ENCODE measurements around the gene LRRC9.

The LRRC9 gene

GRCh38 chr14:59919570-59920377 is at the start of gene LRRC9:
TSS of gene LRRC9 (plus strand) at chr14:59920144.
- peak within 1 kb of the TSS; percentile 59 for H3K4me3 ChIP-seq (ENCODE audit: low read depth, low read length)
- in situ Hi-C loops (cut with HindIII; ENCODE audit: low sequenced_read_pairs), result no loop called here
- TF ChIP-seq CTCF (IDR thresholded peaks at IDR 0.05; ENCODE audit: low read depth, low read length, missing control alignments), result no peak
- peak; percentile 34 for DNase-seq (ENCODE audit: low read depth)

- no peak for DNase-seq (ENCODE audit: low read depth)
- in situ Hi-C loops (cut with HindIII; ENCODE audit: low sequenced_read_pairs), result no loop called here
- TF ChIP-seq CTCF (IDR thresholded peaks at IDR 0.05; ENCODE audit: low read depth, low read length, missing control alignments), result no peak
- peak within 1 kb of the TSS; percentile 53 for H3K4me3 ChIP-seq (ENCODE audit: low read depth, low read length)
These were observed 49.4 kb upstream of the LRRC9 start, which contains the start of gene RTN1 for GRCh38 chr14:59870277-59871165. TSS of gene RTN1 (minus strand) at chr14:59870776. CDS start at chr14:59870630, 146 bp downstream.

GRCh38 chr14:59871166-59871495 is 48.8 kb upstream of the LRRC9 start:
- in situ Hi-C loops (cut with HindIII; ENCODE audit: low sequenced_read_pairs), result no loop called here
- DNase-seq (ENCODE audit: low read depth), result no peak
- TF ChIP-seq CTCF (IDR thresholded peaks at IDR 0.05; ENCODE audit: low read depth, low read length, missing control alignments), result no peak
- peak overlapping the region; percentile 53 for H3K4me3 ChIP-seq (ENCODE audit: low read depth, low read length)

GRCh38 chr14:59882957-59883356 is 37.0 kb upstream of the LRRC9 start:
- no peak for DNase-seq (ENCODE audit: low read depth)
- H3K4me3 ChIP-seq (ENCODE audit: low read depth, low read length), result no peak overlapping the region
- peak; percentile 37 for TF ChIP-seq CTCF (IDR thresholded peaks at IDR 0.05; ENCODE audit: low read depth, low read length, missing control alignments)
- in situ Hi-C loops (cut with HindIII; ENCODE audit: low sequenced_read_pairs), result no loop called here

- in situ Hi-C loops (cut with HindIII; ENCODE audit: low sequenced_read_pairs), result no loop called here
- H3K4me3 ChIP-seq (ENCODE audit: low read depth, low read length), result no peak overlapping the region
- no peak for TF ChIP-seq CTCF (IDR thresholded peaks at IDR 0.05; ENCODE audit: low read depth, low read length, missing control alignments)
- no peak for DNase-seq (ENCODE audit: low read depth)
These were observed 29.3 kb upstream of the LRRC9 start for GRCh38 chr14:59890676-59891075.

GRCh38 chr14:59895721-59896120 is 24.2 kb upstream of the LRRC9 start:
- DNase-seq (ENCODE audit: low read depth), result no peak
- no peak for TF ChIP-seq CTCF (IDR thresholded peaks at IDR 0.05; ENCODE audit: low read depth, low read length, missing control alignments)
- no peak overlapping the region for H3K4me3 ChIP-seq (ENCODE audit: low read depth, low read length)
- in situ Hi-C loops (cut with HindIII; ENCODE audit: low sequenced_read_pairs), result no loop called here

All from astrocyte of the cerebellum (primary cell).